RKO (cell line): Measurements from ENCODE around the gene PIGQ.
A peak's percentile ranks its signal among the peaks of the same experiment; 100 is the strongest.
"Not testable (repeated sequence)": the region's sequence is repeated elsewhere in the genome, so short reads cannot be mapped to it uniquely, and the experiment has no call there.

Source experiments
- DNase-seq: peaks from one replicate; pipeline ENCODE4 v3.0.0-alpha.2; 2016; ENCODE audit warnings: low spot score

PIGQ gene

DNA sequence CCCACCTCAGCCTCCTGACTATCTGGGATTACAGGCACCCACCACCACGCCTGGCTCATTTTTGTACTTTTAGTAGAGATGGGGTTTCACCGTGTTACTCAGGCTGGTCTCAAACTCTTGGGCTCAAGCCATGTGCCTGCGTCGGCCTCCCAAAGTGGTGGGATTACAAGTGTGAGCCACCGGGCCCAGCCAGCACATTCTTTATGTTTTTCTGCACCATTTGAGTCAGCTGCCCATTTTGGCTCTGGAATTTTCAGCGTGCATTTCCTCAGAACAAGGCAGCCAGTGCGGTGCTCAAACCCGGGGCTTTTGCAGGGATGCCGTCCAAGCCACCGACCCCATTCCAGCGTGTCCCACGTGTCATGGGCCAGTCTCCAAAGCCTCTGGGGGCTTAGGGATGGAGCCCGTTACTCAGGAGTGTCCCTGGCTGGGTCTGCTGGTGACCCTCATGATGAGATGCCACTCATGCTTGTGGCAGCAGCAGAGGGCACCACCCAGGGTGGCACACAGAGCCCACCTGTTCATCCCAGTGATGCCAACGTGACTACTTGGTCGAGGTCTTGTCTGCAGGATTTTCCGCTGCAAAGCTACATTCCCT lies 16.4 kb downstream of the PIGQ start:
- peak; percentile 24 for DNase-seq

GRCh38 chr16:586645-587590 lies 17.1 kb downstream of the PIGQ start:
- DNase-seq: no peak

DNA sequence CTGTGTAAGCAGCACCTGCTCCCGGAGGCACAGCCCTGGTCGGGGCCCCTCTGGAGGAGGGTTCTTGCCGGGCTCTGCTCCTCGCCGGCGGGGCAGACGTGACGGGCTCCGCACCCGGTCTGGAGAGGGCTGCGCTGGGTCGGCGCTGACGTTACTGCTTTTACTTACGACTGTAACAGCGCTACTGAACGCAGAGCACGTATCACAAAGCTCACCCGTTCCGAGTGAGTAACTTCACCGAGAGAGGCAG lies 18.8 kb downstream of the PIGQ start:
- DNase-seq: peak; percentile 79

DNA sequence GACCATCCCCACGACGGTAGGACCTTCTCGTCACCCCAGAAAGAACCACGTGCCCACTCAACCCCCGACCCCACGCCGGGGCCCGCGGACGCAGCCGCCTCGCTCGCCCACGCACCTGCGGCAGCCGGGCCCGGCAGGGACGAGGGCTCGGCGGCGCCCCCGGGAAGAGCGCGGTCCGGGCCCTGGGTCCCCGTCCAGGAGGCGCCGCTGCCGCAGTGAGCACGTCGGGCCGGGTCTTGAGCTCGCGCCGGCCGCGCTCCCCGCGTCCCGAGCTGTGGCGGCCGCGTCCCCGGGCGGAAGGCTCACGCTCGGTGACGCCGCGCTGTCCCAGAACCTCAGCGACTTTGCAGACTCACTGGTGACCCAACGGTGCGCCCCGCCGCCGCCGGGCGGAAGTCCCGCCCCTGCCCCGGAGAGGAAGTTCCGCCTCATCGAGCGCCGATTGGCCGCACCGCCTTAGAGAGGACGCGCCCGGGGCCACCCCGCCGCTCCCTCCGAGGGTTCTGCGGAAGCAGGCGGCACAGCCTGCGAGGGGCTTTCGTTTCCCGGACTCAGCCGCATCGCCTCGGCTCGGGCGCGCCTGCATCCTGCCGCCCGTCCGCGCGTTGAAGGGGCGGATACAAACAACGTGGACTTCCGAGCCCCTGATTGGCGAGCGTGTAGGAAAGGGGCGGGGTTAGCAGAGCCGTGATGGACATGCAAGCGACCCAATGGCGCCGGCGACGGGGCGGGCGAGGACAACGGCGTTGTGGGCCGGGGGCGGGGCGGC lies 19.3 kb downstream of the PIGQ start:
- peak; percentile 94 for DNase-seq

- DNase-seq: peak; percentile 96
Observed at GRCh38 chr16:589658-590187, 20.0 kb downstream of the PIGQ start, which contains the start of gene RAB40C. Gene RAB40C (plus strand): TSS chr16:590066. CDS start chr16:590292, 226 bp downstream.

DNA sequence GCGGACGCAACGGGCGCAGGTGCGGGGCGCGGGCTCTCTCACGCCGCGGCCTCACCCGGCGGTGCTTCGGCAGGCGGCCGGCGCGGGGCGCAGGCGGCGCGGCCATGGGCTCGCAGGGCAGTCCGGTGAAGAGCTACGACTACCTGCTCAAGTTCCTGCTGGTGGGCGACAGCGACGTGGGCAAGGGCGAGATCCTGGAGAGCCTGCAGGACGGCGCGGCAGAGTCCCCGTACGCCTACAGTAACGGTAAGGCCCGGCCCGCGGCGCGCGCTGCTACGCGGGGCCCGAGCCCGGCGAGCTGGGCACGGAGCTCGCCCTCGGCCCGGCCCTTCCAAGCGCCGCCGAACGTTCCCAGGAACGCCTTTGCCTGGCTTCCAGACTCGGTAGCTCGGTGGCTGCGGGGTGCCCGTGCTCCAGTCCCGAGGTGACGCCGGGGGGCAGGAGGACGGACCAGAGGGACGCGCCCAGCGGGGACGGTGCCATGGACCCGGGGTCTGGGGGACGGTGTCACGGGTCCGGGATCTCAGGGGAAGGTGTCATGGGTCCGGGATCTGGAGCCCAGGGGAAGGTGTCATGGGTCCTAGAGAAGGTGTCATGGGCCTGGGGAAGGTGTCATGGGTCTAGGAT lies 20.5 kb downstream of the PIGQ start:
- no peak for DNase-seq

DNA sequence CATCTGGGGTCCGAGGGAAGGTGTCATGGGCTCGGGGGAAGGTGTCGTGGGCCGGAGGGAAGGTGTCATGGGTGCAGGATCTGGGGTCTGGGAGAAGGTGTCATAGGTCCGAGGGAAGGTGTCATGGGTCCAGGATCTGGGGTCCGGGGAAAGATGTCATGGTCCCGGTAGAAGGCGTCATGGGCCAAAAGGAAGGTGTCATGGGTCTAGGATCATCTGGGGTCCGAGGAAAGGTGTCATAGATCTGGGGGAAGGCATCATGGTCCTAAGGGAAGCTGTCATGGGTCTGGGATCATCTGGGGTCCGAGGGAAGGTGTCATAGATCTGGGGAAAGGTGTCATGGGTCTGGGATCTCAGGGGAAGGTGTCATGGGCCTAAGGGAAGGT lies 21.0 kb downstream of the PIGQ start:
- DNase-seq: no peak

GRCh38 chr16:591231-591630 lies 21.5 kb downstream of the PIGQ start:
- no peak for DNase-seq

DNA sequence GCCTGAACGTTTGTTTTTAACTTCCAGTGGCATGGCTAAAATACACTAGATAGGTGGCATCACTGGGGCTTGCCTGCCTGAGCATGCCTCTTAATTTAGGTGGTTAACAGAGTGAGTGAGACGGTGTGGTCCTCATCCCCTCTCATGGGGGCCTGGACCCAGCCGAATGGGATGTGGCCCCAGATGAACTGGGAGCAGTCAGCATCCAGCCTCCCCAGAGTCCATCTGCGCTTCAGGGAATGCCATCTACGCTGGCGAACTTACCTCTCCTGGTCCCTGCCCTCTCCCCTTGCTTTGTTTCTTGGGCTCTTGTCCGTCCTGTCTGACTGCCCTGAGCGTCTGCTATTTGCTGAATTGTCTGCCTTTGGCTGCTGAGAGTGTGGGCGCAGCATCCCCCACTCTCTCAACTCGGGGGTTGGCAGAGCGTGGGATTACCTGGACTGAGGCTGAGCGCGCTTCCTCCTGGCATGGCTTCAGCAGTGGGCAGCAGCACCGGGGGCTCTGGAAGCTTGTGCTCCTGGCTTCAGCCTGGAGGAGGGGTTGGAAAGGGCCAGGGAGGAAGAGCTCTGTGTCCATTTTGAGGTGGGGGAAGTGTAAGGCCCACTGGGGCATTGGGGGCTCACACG lies 22.2 kb downstream of the PIGQ start:
- no peak for DNase-seq

DNA sequence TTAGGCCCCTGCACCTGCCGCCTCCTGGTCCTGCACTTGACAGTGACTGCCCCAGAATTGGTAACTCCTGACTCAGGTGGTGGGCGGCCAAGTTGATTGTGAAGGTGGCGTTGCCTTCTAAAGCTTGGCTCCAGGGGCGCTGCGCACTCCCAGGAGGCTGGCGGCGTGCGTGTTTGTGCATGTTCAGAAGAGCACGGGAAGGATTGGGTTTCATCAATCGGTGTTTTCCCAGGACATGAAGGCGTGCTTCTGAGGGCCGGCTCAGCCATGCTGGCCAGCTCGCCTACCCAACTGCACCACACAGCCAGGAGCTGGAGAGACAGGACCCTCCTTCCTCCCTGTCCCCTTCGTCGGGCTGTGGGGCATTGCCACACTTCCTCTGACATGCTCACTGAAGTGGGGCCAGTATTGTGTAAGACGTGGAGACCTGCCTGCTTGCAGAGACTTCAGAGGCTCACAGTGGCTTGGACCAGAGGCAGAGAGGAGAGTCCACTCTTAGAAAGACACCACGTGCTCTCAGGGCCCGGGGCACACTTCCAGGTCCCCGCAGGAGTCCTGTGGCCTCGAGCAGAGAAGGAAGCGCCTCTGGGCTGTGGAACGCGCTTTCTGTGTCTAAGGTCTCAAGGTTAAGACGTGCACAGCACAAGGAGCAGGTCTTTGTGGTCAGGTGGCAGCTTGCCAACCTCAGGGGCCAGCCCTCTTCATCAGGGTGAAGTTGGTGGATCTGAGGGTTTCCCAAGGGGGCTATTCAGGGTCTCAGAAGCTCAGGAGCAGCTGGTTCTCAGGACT lies 22.9 kb downstream of the PIGQ start:
- no peak for DNase-seq

DNA sequence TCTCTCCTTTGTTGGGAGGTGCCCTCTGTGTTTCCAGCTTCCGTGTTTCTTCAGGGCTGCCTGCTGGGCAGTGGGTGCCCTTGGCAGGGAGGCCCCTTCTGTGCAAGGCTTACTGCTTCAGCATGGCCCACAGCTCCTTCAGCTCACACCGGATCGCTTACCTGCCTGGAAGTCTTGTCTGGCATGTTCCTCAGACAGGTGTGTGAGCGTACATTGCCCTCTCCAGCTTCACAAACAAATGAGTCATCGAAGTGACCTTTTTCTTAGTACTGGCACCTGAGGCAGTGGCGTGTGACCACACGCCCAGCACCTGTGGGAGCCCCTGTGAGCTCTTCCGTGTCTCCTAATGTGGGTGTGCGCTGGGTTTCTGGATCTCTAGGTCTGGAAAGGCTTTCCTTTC lies 23.6 kb downstream of the PIGQ start:
- no peak for DNase-seq

- DNase-seq: no peak
Observed at GRCh38 chr16:593807-594206, 24.0 kb downstream of the PIGQ start.

GRCh38 chr16:595094-595528 lies 25.3 kb downstream of the PIGQ start:
- no peak for DNase-seq

- no peak for DNase-seq
Observed at GRCh38 chr16:595942-596735, 26.4 kb downstream of the PIGQ start.

DNA sequence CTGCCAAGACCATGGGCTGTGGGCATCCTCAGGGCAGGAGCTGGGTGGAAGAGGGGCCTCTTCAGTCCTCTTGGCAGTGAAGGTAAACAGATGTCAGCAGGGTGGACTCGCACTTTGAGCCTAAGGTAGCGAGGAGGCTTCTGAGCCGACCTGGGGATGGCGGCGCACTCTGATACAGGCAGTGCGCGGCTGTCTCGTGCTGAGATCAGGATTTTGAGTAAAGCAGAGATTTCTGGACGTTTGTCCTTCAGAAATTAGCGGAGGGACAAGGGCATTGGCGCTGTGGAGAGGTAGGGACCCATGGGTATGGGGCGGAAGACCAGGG lies 26.9 kb downstream of the PIGQ start:
- no peak for DNase-seq

- DNase-seq: not testable (repeated sequence)
Observed at GRCh38 chr16:597655-598054, 27.9 kb downstream of the PIGQ start.

GRCh38 chr16:598823-599739 lies 29.3 kb downstream of the PIGQ start:
- no peak for DNase-seq

DNA sequence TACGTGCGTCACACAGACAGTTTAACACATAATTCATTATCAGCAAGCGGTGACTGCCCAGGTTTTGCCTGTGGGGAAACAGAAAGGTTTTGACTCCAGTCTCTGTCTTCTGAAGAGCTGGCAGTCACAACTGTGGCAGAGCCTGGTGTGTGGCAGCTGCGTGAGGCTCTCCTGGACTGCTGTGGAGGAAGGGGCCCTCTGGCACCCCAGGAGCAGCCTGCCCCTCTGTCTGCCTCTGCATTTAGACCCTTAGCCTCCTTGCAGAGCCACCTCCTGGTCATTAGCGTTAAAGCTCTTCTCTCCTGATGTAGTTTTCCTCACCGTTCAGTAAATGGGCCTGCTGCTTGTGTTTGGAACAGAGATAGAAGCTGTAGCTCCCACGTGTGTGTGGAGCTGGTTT lies 31.0 kb downstream of the PIGQ start:
- DNase-seq: peak; percentile 34

GRCh38 chr16:603933-604332 lies 34.2 kb downstream of the PIGQ start:
- no peak for DNase-seq
